ENCODE results near the gene MAOB. TPM values are rescaled to one million over a fixed set of nuclear protein-coding genes. Genes with fewer than 3 reads are reported as not detected.
"Not testable (repeated sequence)": the region's sequence is repeated elsewhere in the genome, so short reads cannot be mapped to it uniquely, and the experiment has no call there.

The MAOB gene
- total RNA-seq, result not detected

- no peak for DNase-seq
- peaks cover 9% of the 10 kb centered on the region for H3K27me3 Mint-ChIP-seq
- CTCF ChIA-PET, result no interaction called here
- no peak within 1 kb of the TSS for H3K27ac Mint-ChIP-seq
- no peaks in the 10 kb centered on the region for H3K4me1 Mint-ChIP-seq
- no peaks in the 10 kb centered on the region for H3K9me3 Mint-ChIP-seq
- H3K4me3 Mint-ChIP-seq, result no peak within 1 kb of the TSS
- H3K36me3 Mint-ChIP-seq (ENCODE audit: low read depth), result no peaks in the 10 kb centered on the region
- POLR2A ChIA-PET, result no interaction called here
Measured at GRCh38 chrX:43882294-43882681, at the start of gene MAOB. TSS of gene MAOB (minus strand) at chrX:43882450. CDS start at chrX:43882299, 151 bp downstream.

DNA sequence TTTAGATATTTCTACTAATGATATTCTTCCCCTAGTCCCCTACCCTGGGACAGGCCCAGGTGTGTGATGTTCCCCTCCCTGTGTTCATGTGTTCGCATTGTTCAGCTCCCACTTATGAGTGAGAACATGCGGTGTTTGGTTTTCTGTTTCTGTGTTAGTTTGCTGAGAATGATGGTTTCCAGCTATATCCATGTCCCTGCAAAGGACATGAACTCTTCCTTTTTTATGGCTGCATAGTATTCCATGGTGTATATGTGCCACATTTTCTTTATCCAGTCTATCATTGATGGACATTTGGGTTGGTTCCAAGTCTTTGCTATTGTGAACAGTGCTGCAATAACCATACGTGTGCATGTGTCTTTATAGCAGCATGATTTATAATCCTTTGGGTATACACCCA, 39.8 kb upstream of the MAOB start:
- H3K4me1 Mint-ChIP-seq; POLR2A ChIA-PET; DNase-seq; H3K4me3 Mint-ChIP-seq; H3K36me3 Mint-ChIP-seq (ENCODE audit: low read depth); CTCF ChIA-PET; H3K9me3 Mint-ChIP-seq; H3K27me3 Mint-ChIP-seq; H3K27ac Mint-ChIP-seq: not testable (repeated sequence)

DNA sequence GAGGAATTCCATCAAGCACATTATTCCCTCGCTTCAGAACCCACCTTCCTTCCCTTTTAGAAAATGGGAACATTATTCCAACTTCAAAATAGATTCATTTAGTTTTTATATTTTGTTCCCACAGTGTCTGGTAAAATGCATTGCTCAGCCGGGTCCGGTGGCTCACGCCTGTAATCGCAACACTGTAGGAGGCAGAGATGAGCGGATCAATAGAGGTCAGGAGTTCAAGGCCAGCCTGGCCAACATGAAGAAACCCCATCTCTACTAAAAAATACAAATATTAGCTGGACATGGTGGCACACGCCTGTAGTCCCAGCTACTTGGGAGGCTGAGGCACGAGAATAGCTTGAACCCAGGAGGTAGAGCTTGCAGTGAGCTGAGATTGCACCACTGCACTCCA, 28.5 kb upstream of the MAOB start:
- POLR2A ChIA-PET; H3K4me3 Mint-ChIP-seq; H3K27ac Mint-ChIP-seq; H3K36me3 Mint-ChIP-seq (ENCODE audit: low read depth); H3K27me3 Mint-ChIP-seq; H3K9me3 Mint-ChIP-seq; DNase-seq; H3K4me1 Mint-ChIP-seq: not testable (repeated sequence)
- CTCF ChIA-PET, result interaction anchor here (1.1 kb wide), 1 partner anchor 26 kb away, joined by 3 read pairs; no protein-coding TSS in a partner anchor

GRCh38 chrX:43910012-43910411, 27.8 kb upstream of the MAOB start:
- CTCF ChIA-PET, result no interaction called here
- Mint-ChIP-seq H3K27me3 (peaks cover 2% of the 10 kb centered on the region), H3K9me3 (no peaks in the 10 kb centered on the region), H3K27ac (no peak overlapping the region), H3K4me3 (no peak overlapping the region), H3K4me1 (no peaks in the 10 kb centered on the region), H3K36me3 (ENCODE audit: low read depth) (no peaks in the 10 kb centered on the region)
- DNase-seq, result no peak
- POLR2A ChIA-PET, result no interaction called here

DNA sequence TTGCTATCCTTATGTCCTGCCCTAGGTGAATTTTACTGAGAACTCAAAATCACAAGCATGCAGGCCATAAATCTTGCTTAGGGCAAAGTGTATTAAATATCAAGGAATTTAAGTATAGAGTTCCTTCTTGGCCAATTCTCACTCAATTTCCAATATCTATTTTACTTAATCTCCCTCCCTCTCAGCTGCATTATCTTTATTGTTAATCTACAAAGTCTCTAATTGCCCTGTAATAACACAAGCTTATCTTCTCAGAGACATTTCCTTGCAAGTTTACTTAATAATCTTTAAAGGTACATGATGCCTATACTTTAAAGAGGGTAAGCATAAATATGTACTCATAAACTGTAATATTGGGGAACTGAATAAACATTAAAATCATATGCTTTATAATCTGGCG, 26.9 kb upstream of the MAOB start:
- H3K9me3 Mint-ChIP-seq, result no peaks in the 10 kb centered on the region
- no peak overlapping the region for H3K4me3 Mint-ChIP-seq
- CTCF ChIA-PET, result no interaction called here
- no peak for DNase-seq
- no peaks in the 10 kb centered on the region for H3K4me1 Mint-ChIP-seq
- H3K27me3 Mint-ChIP-seq, result peaks cover 2% of the 10 kb centered on the region
- H3K36me3 Mint-ChIP-seq (ENCODE audit: low read depth), result no peaks in the 10 kb centered on the region
- POLR2A ChIA-PET, result no interaction called here
- H3K27ac Mint-ChIP-seq, result no peak overlapping the region

- H3K4me3 Mint-ChIP-seq, result no peak overlapping the region
- no peaks in the 10 kb centered on the region for H3K4me1 Mint-ChIP-seq
- no peak overlapping the region for H3K27ac Mint-ChIP-seq
- ChIA-PET CTCF (no interaction called here), POLR2A (no interaction called here)
- no peaks in the 10 kb centered on the region for H3K27me3 Mint-ChIP-seq
- H3K9me3 Mint-ChIP-seq, result no peaks in the 10 kb centered on the region
- H3K36me3 Mint-ChIP-seq (ENCODE audit: low read depth), result no peaks in the 10 kb centered on the region
- DNase-seq, result no peak
Measured at GRCh38 chrX:43899878-43900815, 17.9 kb upstream of the MAOB start.

GRCh38 chrX:43898406-43899035, 16.3 kb upstream of the MAOB start:
- no peaks in the 10 kb centered on the region for H3K9me3 Mint-ChIP-seq
- no peak overlapping the region for H3K27ac Mint-ChIP-seq
- POLR2A ChIA-PET, result no interaction called here
- no peaks in the 10 kb centered on the region for H3K27me3 Mint-ChIP-seq
- H3K4me3 Mint-ChIP-seq, result no peak overlapping the region
- DNase-seq, result no peak
- no peaks in the 10 kb centered on the region for H3K4me1 Mint-ChIP-seq
- H3K36me3 Mint-ChIP-seq (ENCODE audit: low read depth), result no peaks in the 10 kb centered on the region
- CTCF ChIA-PET, result interaction anchor here (0.6 kb wide), 1 partner anchor 1112 kb away, joined by 3 read pairs; no protein-coding TSS in a partner anchor

DNA sequence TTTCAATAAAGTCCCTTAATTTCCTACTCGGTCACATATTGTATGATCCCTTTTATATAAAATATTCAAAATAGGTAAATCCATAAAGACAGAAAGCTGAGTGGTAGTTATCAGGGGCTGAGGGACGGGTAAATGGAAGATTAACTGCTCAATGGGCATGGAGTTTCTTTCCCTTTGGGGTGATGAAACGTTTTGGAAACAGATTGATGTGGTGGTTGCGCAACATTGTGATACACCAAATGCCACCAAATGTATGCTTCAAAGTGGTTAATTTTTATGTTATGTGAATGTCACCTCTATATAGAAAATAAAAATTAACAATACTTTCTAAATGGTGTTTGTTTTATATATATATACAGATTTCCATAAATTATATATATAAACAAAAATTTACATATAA, 15.0 kb upstream of the MAOB start:
- ChIA-PET CTCF (no interaction called here), POLR2A (no interaction called here)
- Mint-ChIP-seq H3K27ac (no peak overlapping the region), H3K4me3 (no peak overlapping the region), H3K4me1 (no peaks in the 10 kb centered on the region), H3K27me3 (no peaks in the 10 kb centered on the region), H3K36me3 (ENCODE audit: low read depth) (no peaks in the 10 kb centered on the region), H3K9me3 (no peaks in the 10 kb centered on the region)
- no peak for DNase-seq

- Mint-ChIP-seq H3K4me1 (no peaks in the 10 kb centered on the region), H3K27me3 (peaks cover 2% of the 10 kb centered on the region), H3K27ac (no peak overlapping the region), H3K9me3 (no peaks in the 10 kb centered on the region), H3K36me3 (ENCODE audit: low read depth) (no peaks in the 10 kb centered on the region), H3K4me3 (no peak overlapping the region)
- no peak for DNase-seq
- CTCF ChIA-PET, result no interaction called here
- POLR2A ChIA-PET, result no interaction called here
Measured at GRCh38 chrX:43892336-43892870, 10.2 kb upstream of the MAOB start.

DNA sequence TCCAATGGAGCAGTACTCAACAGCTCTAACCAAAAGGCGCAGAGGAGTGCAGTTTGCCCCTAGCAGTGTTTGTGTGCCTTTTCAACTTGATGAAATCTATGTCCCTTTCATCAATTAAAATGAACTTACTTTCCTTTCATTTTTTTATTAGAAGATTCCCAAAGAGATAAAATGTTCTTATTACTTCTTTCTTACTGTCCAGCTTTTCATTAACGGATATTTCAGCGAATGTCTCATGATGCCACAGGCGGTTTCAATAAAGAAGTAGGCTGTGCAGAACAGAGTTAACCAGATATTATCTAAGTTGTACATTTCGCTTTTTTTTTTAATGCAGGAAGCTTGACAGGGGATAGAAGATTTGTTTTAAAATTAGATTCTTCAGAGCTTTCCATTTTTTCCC, 3.4 kb upstream of the MAOB start:
- H3K9me3 Mint-ChIP-seq, result no peaks in the 10 kb centered on the region
- no peaks in the 10 kb centered on the region for H3K36me3 Mint-ChIP-seq (ENCODE audit: low read depth)
- ChIA-PET POLR2A (interaction anchor here (0.7 kb wide), 1 partner anchor 1717 kb away, joined by 4 read pairs; no protein-coding TSS in a partner anchor), CTCF (interaction anchor here (0.7 kb wide), 1 partner anchor 1335 kb away, joined by 4 read pairs; no protein-coding TSS in a partner anchor)
- no peak overlapping the region for H3K27ac Mint-ChIP-seq
- H3K4me1 Mint-ChIP-seq, result no peaks in the 10 kb centered on the region
- H3K27me3 Mint-ChIP-seq, result peaks cover 5% of the 10 kb centered on the region
- DNase-seq, result no peak
- no peak overlapping the region for H3K4me3 Mint-ChIP-seq

GRCh38 chrX:43881410-43882293, 598 bp downstream of the MAOB start:
- no peak for DNase-seq
- no peaks in the 10 kb centered on the region for H3K9me3 Mint-ChIP-seq
- H3K27me3 Mint-ChIP-seq, result peaks cover 9% of the 10 kb centered on the region
- ChIA-PET CTCF (no interaction called here), POLR2A (no interaction called here)
- no peak overlapping the region for H3K4me3 Mint-ChIP-seq
- H3K27ac Mint-ChIP-seq, result no peak overlapping the region
- H3K4me1 Mint-ChIP-seq, result no peaks in the 10 kb centered on the region
- no peaks in the 10 kb centered on the region for H3K36me3 Mint-ChIP-seq (ENCODE audit: low read depth)

- ChIA-PET CTCF (no interaction called here), POLR2A (no interaction called here)
- DNase-seq, result no peak
- H3K9me3 Mint-ChIP-seq, result no peaks in the 10 kb centered on the region
- peaks cover 9% of the 10 kb centered on the region for H3K27me3 Mint-ChIP-seq
- no peak overlapping the region for H3K4me3 Mint-ChIP-seq
- no peak overlapping the region for H3K27ac Mint-ChIP-seq
- no peaks in the 10 kb centered on the region for H3K4me1 Mint-ChIP-seq
- no peaks in the 10 kb centered on the region for H3K36me3 Mint-ChIP-seq (ENCODE audit: low read depth)
Measured at GRCh38 chrX:43880425-43880824, 1.8 kb downstream of the MAOB start.
